ENCODE results near the gene SLX4.
"Not testable (repeated sequence)": the region's sequence is repeated elsewhere in the genome, so short reads cannot be mapped to it uniquely, and the experiment has no call there.

Gene SLX4

DNA sequence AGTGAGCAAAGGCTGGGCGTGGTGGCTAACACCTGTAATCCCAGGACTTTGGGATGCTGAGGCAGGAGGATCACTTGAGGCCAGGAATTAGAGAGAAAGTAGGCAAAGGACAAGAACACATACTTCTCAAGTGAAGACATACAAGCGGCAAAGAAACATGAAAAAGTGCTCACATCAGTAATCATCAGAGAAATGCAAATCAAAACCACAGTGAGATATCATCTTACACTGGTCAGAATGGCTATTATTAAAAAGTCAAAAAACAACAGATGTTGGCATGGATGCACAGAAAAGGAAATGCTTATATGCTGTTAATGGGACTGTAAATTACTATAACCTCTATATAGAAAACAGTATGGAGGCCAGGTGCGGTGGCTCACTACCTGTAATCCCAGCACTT, 12.2 kb upstream of the SLX4 start:
- DNase-seq (ENCODE audit: low read depth), result no peak
- TF ChIP-seq, protein P1, sequence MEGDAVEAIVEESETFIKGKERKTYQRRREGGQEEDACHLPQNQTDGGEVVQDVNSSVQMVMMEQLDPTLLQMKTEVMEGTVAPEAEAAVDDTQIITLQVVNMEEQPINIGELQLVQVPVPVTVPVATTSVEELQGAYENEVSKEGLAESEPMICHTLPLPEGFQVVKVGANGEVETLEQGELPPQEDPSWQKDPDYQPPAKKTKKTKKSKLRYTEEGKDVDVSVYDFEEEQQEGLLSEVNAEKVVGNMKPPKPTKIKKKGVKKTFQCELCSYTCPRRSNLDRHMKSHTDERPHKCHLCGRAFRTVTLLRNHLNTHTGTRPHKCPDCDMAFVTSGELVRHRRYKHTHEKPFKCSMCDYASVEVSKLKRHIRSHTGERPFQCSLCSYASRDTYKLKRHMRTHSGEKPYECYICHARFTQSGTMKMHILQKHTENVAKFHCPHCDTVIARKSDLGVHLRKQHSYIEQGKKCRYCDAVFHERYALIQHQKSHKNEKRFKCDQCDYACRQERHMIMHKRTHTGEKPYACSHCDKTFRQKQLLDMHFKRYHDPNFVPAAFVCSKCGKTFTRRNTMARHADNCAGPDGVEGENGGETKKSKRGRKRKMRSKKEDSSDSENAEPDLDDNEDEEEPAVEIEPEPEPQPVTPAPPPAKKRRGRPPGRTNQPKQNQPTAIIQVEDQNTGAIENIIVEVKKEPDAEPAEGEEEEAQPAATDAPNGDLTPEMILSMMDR (conservative IDR thresholded peaks at IDR 0.05; ENCODE audit: control insufficient read depth, insufficient read depth, low read depth, low read length), result no peak
- no peak overlapping the region for H3K4me3 ChIP-seq (ENCODE audit: control insufficient read depth, low read depth, low read length)

GRCh38 chr16:3618769-3619141, 7.3 kb upstream of the SLX4 start:
- TF ChIP-seq, protein P1 (conservative IDR thresholded peaks at IDR 0.05; ENCODE audit: control insufficient read depth, insufficient read depth, low read depth, low read length), result no peak
- H3K4me3 ChIP-seq (ENCODE audit: control insufficient read depth, low read depth, low read length), result no peak overlapping the region
- no peak for DNase-seq (ENCODE audit: low read depth)

- TF ChIP-seq, protein P1 (conservative IDR thresholded peaks at IDR 0.05; ENCODE audit: control insufficient read depth, insufficient read depth, low read depth, low read length), result no peak
- peak; percentile 38 for DNase-seq (ENCODE audit: low read depth)
- H3K4me3 ChIP-seq (ENCODE audit: control insufficient read depth, low read depth, low read length), result peak overlapping the region; percentile 79
These were observed 1.4 kb upstream of the SLX4 start for GRCh38 chr16:3612510-3613466.

GRCh38 chr16:3610698-3611145, 684 bp downstream of the SLX4 start:
- TF ChIP-seq, protein P1 (conservative IDR thresholded peaks at IDR 0.05; ENCODE audit: control insufficient read depth, insufficient read depth, low read depth, low read length), result no peak
- peak overlapping the region; percentile 80 for H3K4me3 ChIP-seq (ENCODE audit: control insufficient read depth, low read depth, low read length)
- no peak for DNase-seq (ENCODE audit: low read depth)

- TF ChIP-seq, protein P1 (conservative IDR thresholded peaks at IDR 0.05; ENCODE audit: control insufficient read depth, insufficient read depth, low read depth, low read length), result no peak
- DNase-seq (ENCODE audit: low read depth), result no peak
These were observed 1.3 kb downstream of the SLX4 start for GRCh38 chr16:3609895-3610697.

DNA sequence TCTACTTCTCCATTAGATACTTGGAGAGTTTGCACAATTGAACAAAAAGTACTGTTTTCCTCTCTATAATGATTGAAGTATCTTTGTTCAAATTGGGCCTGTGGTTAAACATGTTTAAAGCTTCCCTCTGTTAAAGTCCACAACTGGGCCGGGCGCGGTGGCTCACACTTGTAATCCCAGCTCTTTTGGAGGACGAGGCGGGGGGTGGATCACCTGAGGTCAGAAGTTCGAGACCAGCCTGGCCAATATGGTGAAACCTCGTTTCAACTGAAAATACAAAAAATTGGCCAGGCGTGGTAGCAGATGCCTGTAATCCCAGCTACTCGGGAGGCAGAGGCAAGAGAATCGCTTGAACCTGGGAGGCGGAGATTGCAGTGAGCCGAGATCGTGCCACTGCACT, 2.4 kb downstream of the SLX4 start:
- H3K4me3 ChIP-seq (ENCODE audit: control insufficient read depth, low read depth, low read length); DNase-seq (ENCODE audit: low read depth): not testable (repeated sequence)

More at GRCh38 chr16:3609895-3610697, 1.3 kb downstream of the SLX4 start:
- peak overlapping the region; percentile 80 for H3K4me3 ChIP-seq (ENCODE audit: control insufficient read depth, low read depth, low read length)

- no peak for DNase-seq (ENCODE audit: low read depth)
- H3K4me3 ChIP-seq (ENCODE audit: control insufficient read depth, low read depth, low read length), result no peak overlapping the region
- TF ChIP-seq, protein P1 (conservative IDR thresholded peaks at IDR 0.05; ENCODE audit: control insufficient read depth, insufficient read depth, low read depth, low read length), result no peak
These were observed 3.3 kb downstream of the SLX4 start for GRCh38 chr16:3608069-3608468.

Measured in fibroblast of mammary gland (primary cell).